Heart left ventricle (tissue), 16 donors: ENCODE data around the gene TFDP1. TPM values are rescaled to one million over a fixed set of nuclear protein-coding genes. Genes with fewer than 3 reads are reported as not detected.

Source experiments
- ATAC-seq, 4 donors: fragments of 200-7000 bp; cut with Tn5 transposase; one replicate each; pipeline ENCODE4 v1.9.1; 2020 to 2022; ENCODE audit warnings: moderate library complexity in 4 of 4, mild to moderate bottlenecking in 3 of 4, moderate number of reproducible peaks in 1 of 4
- DNase-seq, 5 donors: peaks; one replicate each; pipeline ENCODE4 v3.0.0-alpha.2; 2020
- H3K27ac ChIP-seq, 12 donors: fragments of 200-600 bp; sonication (generic) in 4 of 12; one replicate each; pipeline versions ENCODE4 v1.5.0 to v1.8.0; 2016 to 2022; ENCODE audit warnings: mild to moderate bottlenecking in 2 of 12
- H3K27me3 ChIP-seq, 9 donors: fragments of 200-600 bp; sonication (generic) in 2 of 9; one replicate each; pipeline versions ENCODE4 v1.5.1 to v1.8.0; 2016 to 2022; ENCODE audit warnings: mild to moderate bottlenecking in 3 of 9
- H3K36me3 ChIP-seq, 9 donors: fragments of 200-600 bp; sonication (generic) in 2 of 9; one replicate each; pipeline versions ENCODE4 v1.5.0 to v1.8.0; 2018 to 2022; ENCODE audit warnings: mild to moderate bottlenecking in 2 of 9
- H3K4me1 ChIP-seq, 12 donors: fragments of 200-600 bp; sonication (generic) in 4 of 12; one replicate each; pipeline versions ENCODE4 v1.5.0 to v1.8.0; 2016 to 2022; ENCODE audit warnings: mild to moderate bottlenecking in 3 of 12
- H3K4me3 ChIP-seq, 12 donors: fragments of 200-600 bp; sonication (generic) in 4 of 12; one replicate each; pipeline versions ENCODE4 v1.5.0 to v1.8.0; 2017 to 2022; ENCODE audit warnings: mild to moderate bottlenecking in 9 of 12, moderate library complexity in 4 of 12
- H3K9me3 ChIP-seq, 12 donors: fragments of 200-600 bp; sonication (generic) in 4 of 12; one replicate each; pipeline versions ENCODE4 v1.5.0 to v1.8.0; 2016 to 2022; ENCODE audit warnings: mild to moderate bottlenecking in 1 of 12
- CTCF ChIP-seq, 12 donors: fragments of 200-600 bp; sonication (generic) in 4 of 12; IDR thresholded peaks; one replicate each; pipeline versions ENCODE4 v1.5.0 to v1.8.0; 2018 to 2022; ENCODE audit warnings: antibody characterized with exemption in 12 of 12, mild to moderate bottlenecking in 5 of 12
- POLR2A ChIP-seq, 2 donors: fragments of 450-650 bp; IDR thresholded peaks; one replicate each; pipeline ENCODE4 v1.6.1; 2017; ENCODE audit warnings: antibody characterized with exemption in 2 of 2, mild to moderate bottlenecking in 2 of 2, moderate library complexity in 2 of 2
- WGBS, 4 donors: extraction: QIAGEN DNeasy Blood & Tissue Kit in 2 of 4; methylation state at CpG; one replicate each; pipeline versions ENCODE4 v1.1.5 to v1.1.7; 2013 to 2018; 5-methylcytosine and 5-hydroxymethylcytosine counted together
- intact Hi-C, 10 donors: fragments of 100-400 bp; cut with DNase I; formaldehyde crosslinking; loops; one replicate each; pipeline versions ENCODE4 v1.11.1 to v1.14.2; 2022
- polyA plus RNA-seq, 2 donors: library from polyadenylated mRNA; stranded (reverse); fragments of 200-250 nt; gene quantifications; one replicate each; pipeline ENCODE4 v1.2.3, GENCODE V29; 2013
- total RNA-seq, 9 donors: library from RNA; depleted of rRNA in 2 of 9; stranded (reverse); fragments of >200 nt in 2 of 9; fragmentation: NEBNext Ultra II Directional in 3 of 9; extraction: Animal tissue kit (Norgen Biotek cat#: 25700) in 3 of 9; gene quantifications; one replicate each; pipeline versions ENCODE4 v1.1.0 to v1.2.4, GENCODE V29; 2016 to 2023
- donor health status: ischemic (EF 13 %, LVEDD 7.1; RV severe dilation, severe dysfunction).
- donor health status: healthy with polysubstance abuse.
- donor health status: DM: no; HTN: yes; CAD: no.
- donor health status: DM: no; HTN: no; CAD: no.
- donor health status: ischemic (EF 25% LVEDD 6.9; RV normal size, moderate dysfunction).
- donor health status: ischemic (EF 25% LVEDD 5.7; RV mildly dilated, moderate dysfunction).
- donor health status: healthy.
- donor health status: DM: yes; HTN: yes; CAD: no.
- donor health status: ischemic (EF 35%, LVEDD 5.7; RV mildly dilated, moderate dysfunction).
- donor health status: nonischemic (EF 11% LVEDD 7.7; RV severe dilation, severe dysfunction).
- donor health status: DM: yes; HTN: yes; CAD: no.
- donor health status: PGD.
- donor health status: ischemic (EF 29% LVEDD 5.4; RV normal size, mild dysfunction).
- donor health status: nonischemic (EF 23%, LVEDD 6.1; RV moderate dilation, normal function).

Gene TFDP1
- total and polyA plus RNA-seq, 11 donors, result 19.7 to 50.3 (median 44.3) TPM

GRCh38 chr13:113638806-113639205 is 54.3 kb downstream of the TFDP1 start:
- no peak overlapping the region for H3K4me3 ChIP-seq
- H3K9me3 ChIP-seq, result no peaks in the 10 kb centered on the region
- H3K4me1 ChIP-seq, result peaks cover 0 to 3% (median 0%) of the 10 kb centered on the region in 12 donors
- intact Hi-C loops, result no loop called here
- no peak for TF ChIP-seq POLR2A (IDR thresholded peaks at IDR 0.05)
- TF ChIP-seq CTCF (IDR thresholded peaks at IDR 0.05), result no peak
- ATAC-seq, result no peak
- WGBS, 4 donors, result 90 to 96% (median 90%) methylated on average over 8 of the region's 8 CpGs
- H3K36me3 ChIP-seq, result peaks cover 0 to 75% (median 64%) of the 10 kb centered on the region in 9 donors
- no peak overlapping the region for H3K27ac ChIP-seq
- H3K27me3 ChIP-seq, result no peaks in the 10 kb centered on the region
- peak in 2 of 5 donors; percentile 3 to 9 for DNase-seq

DNA sequence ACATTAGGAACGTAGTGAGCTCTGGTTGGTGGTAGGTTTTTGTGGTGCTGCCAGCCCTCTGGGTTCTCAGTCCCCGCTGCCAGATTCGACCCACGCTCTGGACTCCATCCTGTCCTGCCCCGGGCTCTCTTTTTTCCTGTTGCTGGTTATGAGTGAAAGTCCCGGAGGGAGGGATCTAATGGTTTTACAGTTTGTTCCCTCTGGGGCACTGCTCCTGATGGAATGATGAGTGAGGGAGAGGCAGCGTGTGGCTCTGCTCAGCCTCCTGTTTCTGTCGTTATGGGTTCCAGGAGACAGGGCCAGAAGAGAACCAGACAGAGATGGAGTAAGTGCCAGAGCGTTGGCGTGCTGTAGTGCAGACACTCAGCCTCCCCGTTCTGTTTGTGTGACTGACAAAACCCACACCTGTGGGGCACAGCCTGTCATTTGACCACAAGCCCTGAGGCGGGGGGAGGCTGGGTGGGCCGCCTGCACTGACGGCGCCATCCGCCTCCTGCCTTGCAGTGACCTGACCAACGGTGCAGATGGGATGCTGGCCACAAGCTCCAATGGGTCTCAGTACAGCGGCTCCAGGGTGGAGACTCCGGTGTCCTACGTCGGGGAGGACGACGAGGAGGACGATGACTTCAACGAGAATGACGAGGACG is 55.2 kb downstream of the TFDP1 start:
- DNase-seq (peak; percentile 31 to 62 (median 53)), ATAC-seq (peak; percentile 83 to 96 (median 92))
- Histone ChIP-seq H3K9me3 (no peaks in the 10 kb centered on the region), H3K27ac (peak overlapping the region in 2 of 12 donors; percentile 18 to 56), H3K4me1 (peaks cover 0 to 3% (median 0%) of the 10 kb centered on the region in 12 donors), H3K4me3 (no peak overlapping the region), H3K36me3 (peaks cover 0 to 67% (median 56%) of the 10 kb centered on the region in 9 donors), H3K27me3 (no peaks in the 10 kb centered on the region)
- 61 to 79% (median 72%) methylated on average over 25 to 27 of the region's 27 CpGs for WGBS, 4 donors
- intact Hi-C loops, result no loop called here
- TF ChIP-seq CTCF (IDR thresholded peaks at IDR 0.05) (no peak), POLR2A (IDR thresholded peaks at IDR 0.05) (no peak)

DNA sequence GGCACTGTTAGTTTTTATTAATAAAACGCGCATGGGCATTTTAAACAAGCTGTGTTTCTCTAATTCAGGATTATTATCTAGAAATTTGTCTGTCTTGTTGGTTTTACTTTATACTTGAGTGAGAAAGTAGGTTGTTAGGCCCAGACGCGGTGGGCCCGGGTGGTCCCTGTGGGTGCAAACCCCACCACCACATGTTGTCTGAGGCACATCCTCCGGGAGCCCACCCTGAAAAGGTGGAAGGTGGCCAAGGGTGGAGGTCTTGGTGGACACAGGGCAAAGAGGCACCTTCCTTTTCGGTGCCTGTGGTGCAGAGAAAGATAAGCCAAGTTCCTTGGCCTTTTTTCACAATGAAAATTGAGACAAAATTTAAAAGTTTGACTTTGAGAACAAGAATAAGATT is 56.9 kb downstream of the TFDP1 start:
- intact Hi-C loops, result no loop called here
- no peak for ATAC-seq
- H3K36me3 ChIP-seq, result peaks cover 0 to 50% (median 40%) of the 10 kb centered on the region in 9 donors

More for the DNA sequence above, 56.9 kb downstream of the TFDP1 start:
- Histone ChIP-seq H3K4me3 (no peak overlapping the region), H3K4me1 (peaks cover 0 to 3% (median 0%) of the 10 kb centered on the region in 12 donors), H3K27me3 (no peaks in the 10 kb centered on the region), H3K27ac (no peak overlapping the region), H3K9me3 (no peaks in the 10 kb centered on the region)
- no peak for TF ChIP-seq CTCF (IDR thresholded peaks at IDR 0.05)
- TF ChIP-seq POLR2A (IDR thresholded peaks at IDR 0.05), result no peak
- 89 to 98% (median 92%) methylated on average over 7 of the region's 7 CpGs for WGBS, 4 donors
- DNase-seq, result peak in 1 of 5 donors; percentile 6
